NB4 (cell line): Measurements from ENCODE around the gene SFMBT2.
A peak's percentile ranks its signal among the peaks of the same experiment; 100 is the strongest.

Source experiments
- DNase-seq: peaks from one replicate; pipeline ENCODE4 v3.0.0; 2010; ENCODE audit warnings: low read depth
- H3K4me3 ChIP-seq: one replicate; pipeline ENCODE4 v1.5.1; 2011; ENCODE audit warnings: mild to moderate bottlenecking, low read depth, low read length, moderate library complexity
- MAX ChIP-seq: IDR thresholded peaks from 2 replicates; pipeline ENCODE4 v1.6.1; 2011; ENCODE audit warnings: low read depth, low read length
- MYC ChIP-seq: IDR thresholded peaks from 2 replicates; pipeline ENCODE4 v1.6.1; 2011; ENCODE audit warnings: low read depth, low read length
- POLR2A ChIP-seq: IDR thresholded peaks from 2 replicates; pipeline ENCODE4 v1.6.1; 2011; ENCODE audit warnings: mild to moderate bottlenecking; ENCODE audit not compliant: insufficient read length; ENCODE audit errors: extremely low read depth
- TF ChIP-seq, protein P1 (sequence below): IDR thresholded peaks from one replicate; pipeline ENCODE4 v1.5.1; 2012; ENCODE audit warnings: low read depth, low read length

The SFMBT2 gene

DNA sequence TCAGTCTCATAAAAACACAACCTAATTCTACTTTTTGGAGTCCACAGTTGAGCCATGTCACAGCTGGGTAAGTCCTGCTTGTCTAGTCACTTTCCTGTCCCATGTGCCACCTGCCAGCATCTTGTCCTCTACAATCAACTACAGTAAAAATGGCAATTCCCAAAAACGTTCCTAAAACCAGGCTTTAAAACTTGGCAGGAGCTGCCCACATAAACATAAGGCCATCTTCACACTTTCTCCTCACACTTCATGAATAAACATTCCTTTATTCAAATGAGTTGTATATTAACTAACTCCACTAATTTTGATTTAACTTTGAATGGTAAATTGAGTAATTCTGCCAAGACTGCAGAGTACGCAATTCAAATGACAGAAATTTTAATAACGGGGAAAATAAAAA lies 49.5 kb downstream of the SFMBT2 start:
- TF ChIP-seq, protein P1, sequence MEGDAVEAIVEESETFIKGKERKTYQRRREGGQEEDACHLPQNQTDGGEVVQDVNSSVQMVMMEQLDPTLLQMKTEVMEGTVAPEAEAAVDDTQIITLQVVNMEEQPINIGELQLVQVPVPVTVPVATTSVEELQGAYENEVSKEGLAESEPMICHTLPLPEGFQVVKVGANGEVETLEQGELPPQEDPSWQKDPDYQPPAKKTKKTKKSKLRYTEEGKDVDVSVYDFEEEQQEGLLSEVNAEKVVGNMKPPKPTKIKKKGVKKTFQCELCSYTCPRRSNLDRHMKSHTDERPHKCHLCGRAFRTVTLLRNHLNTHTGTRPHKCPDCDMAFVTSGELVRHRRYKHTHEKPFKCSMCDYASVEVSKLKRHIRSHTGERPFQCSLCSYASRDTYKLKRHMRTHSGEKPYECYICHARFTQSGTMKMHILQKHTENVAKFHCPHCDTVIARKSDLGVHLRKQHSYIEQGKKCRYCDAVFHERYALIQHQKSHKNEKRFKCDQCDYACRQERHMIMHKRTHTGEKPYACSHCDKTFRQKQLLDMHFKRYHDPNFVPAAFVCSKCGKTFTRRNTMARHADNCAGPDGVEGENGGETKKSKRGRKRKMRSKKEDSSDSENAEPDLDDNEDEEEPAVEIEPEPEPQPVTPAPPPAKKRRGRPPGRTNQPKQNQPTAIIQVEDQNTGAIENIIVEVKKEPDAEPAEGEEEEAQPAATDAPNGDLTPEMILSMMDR = no peak
- no peak for TF ChIP-seq MYC
- no peak for TF ChIP-seq MAX
- no peak for DNase-seq
- H3K4me3 ChIP-seq = no peak overlapping the region

DNA sequence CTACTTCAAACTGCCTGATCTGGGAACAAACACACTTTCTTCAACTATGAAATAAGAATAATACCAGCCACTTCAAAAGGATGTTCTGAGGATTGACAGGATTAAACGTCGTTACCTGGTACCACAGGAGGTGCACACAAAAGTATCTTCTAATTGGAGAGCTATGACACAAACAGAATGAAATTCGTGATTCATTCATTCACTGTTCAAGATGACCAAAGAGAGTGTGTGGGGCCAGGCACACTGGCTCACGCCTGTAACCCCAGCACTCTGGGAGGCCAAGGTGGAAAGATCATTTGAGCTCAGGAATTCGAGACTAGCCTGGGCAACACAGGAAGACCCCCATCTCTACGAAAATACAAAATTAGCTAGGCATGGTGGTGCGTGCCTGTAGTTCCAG lies 50.9 kb downstream of the SFMBT2 start:
- DNase-seq = no peak
- no peak for TF ChIP-seq POLR2A
- TF ChIP-seq, protein P1 = no peak
- no peak for TF ChIP-seq MYC
- TF ChIP-seq MAX = no peak
- no peak overlapping the region for H3K4me3 ChIP-seq

DNA sequence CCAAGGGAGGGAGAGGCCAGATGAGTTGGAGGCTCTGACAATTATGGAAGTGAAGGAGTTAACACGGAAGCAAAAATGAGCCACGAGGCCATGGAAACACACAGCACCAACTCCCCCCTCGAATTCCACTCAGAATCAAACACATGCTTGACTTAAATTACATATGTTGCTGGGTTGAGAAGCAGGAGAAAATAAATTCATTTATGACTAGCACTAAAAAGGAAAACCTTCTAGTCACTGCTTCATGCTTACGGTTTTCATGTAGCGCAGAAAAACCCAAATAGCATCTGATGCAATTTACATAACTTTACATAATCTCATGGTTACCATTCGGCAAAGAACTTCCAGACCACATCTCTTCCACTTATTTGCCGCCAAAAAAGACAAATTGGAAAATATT lies 51.5 kb downstream of the SFMBT2 start:
- no peak overlapping the region for H3K4me3 ChIP-seq
- no peak for TF ChIP-seq MAX
- no peak for TF ChIP-seq POLR2A
- TF ChIP-seq MYC = no peak
- TF ChIP-seq, protein P1 = no peak
- DNase-seq = no peak

DNA sequence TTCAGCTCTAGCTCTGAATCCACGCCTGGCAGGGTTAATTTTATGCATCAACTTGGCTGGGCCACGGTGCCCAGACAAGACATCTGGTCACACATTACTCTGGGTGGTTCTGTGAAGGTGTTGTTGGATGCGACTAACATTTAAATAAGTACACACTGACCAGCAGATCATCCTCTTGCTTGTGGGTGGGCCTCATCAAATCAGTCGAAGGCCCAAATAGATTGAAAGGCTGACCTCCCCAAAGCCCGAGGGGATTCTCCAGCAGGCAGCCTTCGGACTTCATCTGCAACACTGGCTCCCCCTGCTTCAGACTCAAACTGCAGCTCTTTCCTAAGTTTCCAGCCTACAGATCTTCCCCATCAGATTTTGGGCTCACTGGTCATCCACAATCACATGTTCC lies 53.6 kb downstream of the SFMBT2 start:
- no peak for DNase-seq
- TF ChIP-seq MAX = no peak
- TF ChIP-seq, protein P1 = no peak
- no peak for TF ChIP-seq MYC
- no peak for TF ChIP-seq POLR2A
- no peak overlapping the region for H3K4me3 ChIP-seq

GRCh38 chr10:7354330-7355047 lies 56.3 kb downstream of the SFMBT2 start:
- TF ChIP-seq POLR2A (no peak), MAX (no peak), MYC (no peak)
- TF ChIP-seq, protein P1 = no peak
- DNase-seq = peak; percentile 41
- no peak overlapping the region for H3K4me3 ChIP-seq
